COLO829 (cell line): ENCODE data around the gene CELSR2.
A peak's percentile ranks its signal among the peaks of the same experiment; 100 is the strongest.
"Not testable (repeated sequence)": the region's sequence is repeated elsewhere in the genome, so short reads cannot be mapped to it uniquely, and the experiment has no call there.

Experiments used
- DNase-seq: peaks from one replicate; pipeline ENCODE4 v3.0.0; 2012; ENCODE audit warnings: low spot score

Gene CELSR2

GRCh38 chr1:109248797-109249629 lies at the start of gene CELSR2:
TSS of gene CELSR2 (plus strand) at chr1:109249539. CDS start at chr1:109250080, 541 bp downstream.
- peak; percentile 74 for DNase-seq

GRCh38 chr1:109199710-109200109 lies 49.6 kb upstream of the CELSR2 start:
- no peak for DNase-seq

- DNase-seq, result peak; percentile 86
These were observed 48.1 kb upstream of the CELSR2 start for GRCh38 chr1:109201123-109201703.

GRCh38 chr1:109204484-109204883 lies 44.9 kb upstream of the CELSR2 start:
- no peak for DNase-seq

- no peak for DNase-seq
These were observed 43.0 kb upstream of the CELSR2 start for GRCh38 chr1:109206339-109206738.

GRCh38 chr1:109207467-109208103 lies 41.8 kb upstream of the CELSR2 start:
- DNase-seq, result no peak

- DNase-seq, result no peak
These were observed 40.9 kb upstream of the CELSR2 start for GRCh38 chr1:109208394-109208793.

DNA sequence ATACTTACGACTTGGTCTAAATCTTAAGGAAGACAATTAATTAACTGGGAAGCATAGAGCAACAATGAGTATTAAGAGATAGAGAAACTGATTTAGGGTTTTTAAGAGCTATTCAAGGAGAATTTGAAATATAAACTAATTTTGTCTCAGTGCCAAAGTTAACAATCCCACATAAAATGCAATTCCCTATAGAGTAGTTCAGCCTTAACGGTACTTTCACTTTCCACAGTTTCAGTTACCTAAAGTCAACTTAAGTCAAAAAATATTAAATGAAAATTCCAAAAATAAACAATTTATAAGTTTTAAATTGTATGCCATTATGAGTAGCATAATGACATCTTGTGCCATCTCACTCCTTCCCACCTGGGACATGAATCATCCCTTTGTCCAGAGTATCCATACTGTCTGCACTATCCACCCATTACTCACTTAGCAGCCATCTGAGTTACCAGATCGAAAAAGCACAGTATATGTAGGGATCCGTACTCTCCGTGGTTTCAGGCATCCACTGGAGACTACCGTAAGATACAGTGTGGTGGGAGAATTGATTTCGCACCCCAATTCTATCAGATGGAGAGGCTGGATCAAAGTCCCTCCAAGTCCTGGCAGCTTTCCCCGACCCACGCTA lies 40.4 kb upstream of the CELSR2 start:
- no peak for DNase-seq

GRCh38 chr1:109210058-109210457 lies 39.3 kb upstream of the CELSR2 start:
- no peak for DNase-seq

GRCh38 chr1:109213345-109213823 lies 36.0 kb upstream of the CELSR2 start:
- DNase-seq, result no peak

DNA sequence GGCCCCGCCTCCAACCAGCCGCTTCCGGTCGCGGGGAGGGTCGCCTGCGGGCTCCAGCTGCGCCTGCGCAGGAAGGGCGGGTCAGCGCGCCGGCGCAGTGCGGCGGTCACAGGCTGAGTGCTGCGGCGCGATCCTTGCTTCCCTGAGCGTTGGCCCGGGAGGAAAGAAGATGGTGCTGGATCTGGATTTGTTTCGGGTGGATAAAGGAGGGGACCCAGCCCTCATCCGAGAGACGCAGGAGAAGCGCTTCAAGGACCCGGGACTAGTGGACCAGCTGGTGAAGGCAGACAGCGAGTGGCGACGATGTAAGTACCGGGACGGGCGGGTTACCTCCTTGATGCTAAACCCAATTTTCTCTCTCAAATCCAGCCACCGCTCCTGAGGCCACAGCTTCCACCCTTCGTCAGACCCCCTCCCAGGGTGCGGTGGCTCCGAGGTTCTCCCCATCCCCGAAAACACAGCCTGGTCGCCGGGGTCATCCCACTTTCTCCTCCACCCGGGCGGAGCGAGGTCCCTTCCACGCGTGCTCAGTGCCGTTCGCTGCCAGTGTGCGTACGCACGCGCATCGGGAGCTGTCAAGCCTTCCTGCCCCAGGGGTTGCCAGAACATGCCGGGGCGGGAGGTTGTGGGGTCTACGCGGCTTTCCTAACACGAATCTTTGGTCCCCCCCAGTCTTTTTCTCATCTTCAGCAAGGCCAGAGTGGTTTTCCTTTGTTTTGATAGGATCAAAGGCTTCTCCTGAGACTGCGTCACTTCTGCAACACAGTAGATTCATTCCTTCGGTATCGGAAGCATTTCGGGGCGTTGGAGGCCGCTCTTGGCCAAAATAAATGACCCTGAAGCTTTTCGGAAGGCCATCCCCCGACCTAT lies 35.3 kb upstream of the CELSR2 start, which contains the start of gene SARS1:
Gene SARS1 (plus strand): TSS at position 95 of the 870 bp plus-strand sequence. CDS start 75 bp downstream, at position 170.
- peak; percentile 89 for DNase-seq

- peak; percentile 45 for DNase-seq
These were observed 34.4 kb upstream of the CELSR2 start for GRCh38 chr1:109214695-109215623.

- no peak for DNase-seq
These were observed 32.7 kb upstream of the CELSR2 start for GRCh38 chr1:109216662-109217061.

GRCh38 chr1:109218516-109218915 lies 30.8 kb upstream of the CELSR2 start:
- no peak for DNase-seq

DNA sequence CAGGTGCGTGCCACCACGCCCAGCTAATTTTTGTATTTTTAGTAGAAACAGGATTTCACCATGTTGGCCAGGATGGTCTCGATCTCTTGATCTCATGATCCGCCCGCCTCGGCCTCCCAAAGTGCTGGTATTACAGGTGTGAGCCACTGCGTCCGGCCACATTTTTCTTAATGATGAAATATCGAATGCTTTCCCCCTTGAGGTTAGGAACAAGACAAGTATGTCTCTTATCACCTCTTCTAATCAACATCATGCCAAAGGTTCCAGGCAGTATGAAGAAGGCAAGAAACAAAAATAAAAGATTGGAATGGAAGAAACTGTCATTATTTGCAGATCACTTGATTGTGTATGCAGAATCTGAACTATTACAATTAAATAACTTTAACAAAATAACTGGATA lies 28.1 kb upstream of the CELSR2 start:
- DNase-seq, result not testable (repeated sequence)

DNA sequence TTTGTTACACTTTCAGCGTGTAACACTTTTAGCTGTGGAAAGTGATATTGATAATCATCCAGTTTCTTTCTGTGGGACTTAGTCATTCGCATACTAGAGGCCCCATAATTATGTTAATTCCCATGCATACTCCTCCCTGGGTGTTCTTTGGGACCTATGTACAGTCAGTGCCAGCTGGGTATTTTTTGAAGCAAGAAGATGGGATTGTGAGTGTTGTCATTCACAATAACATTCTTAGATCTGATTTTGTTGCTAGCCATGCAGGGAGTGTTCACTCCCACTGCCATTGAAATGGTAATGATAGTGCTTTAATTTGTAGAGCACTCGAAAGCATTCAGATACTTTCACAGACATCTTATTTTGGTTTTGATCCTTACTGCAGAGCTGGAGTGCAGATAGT lies 24.0 kb upstream of the CELSR2 start:
- no peak for DNase-seq

GRCh38 chr1:109225711-109226445 lies 23.5 kb upstream of the CELSR2 start:
- DNase-seq, result no peak

GRCh38 chr1:109228167-109228566 lies 21.2 kb upstream of the CELSR2 start:
- no peak for DNase-seq

- no peak for DNase-seq
These were observed 19.7 kb upstream of the CELSR2 start for GRCh38 chr1:109229531-109230127.
